ENCODE measurements around the gene FSTL4.
A peak's percentile ranks its signal among the peaks of the same experiment; 100 is the strongest.
"Not testable (repeated sequence)": the region's sequence is repeated elsewhere in the genome, so short reads cannot be mapped to it uniquely, and the experiment has no call there.

The FSTL4 gene

GRCh38 chr5:133552925-133553525 is 59.3 kb downstream of the FSTL4 start:
- DNase-seq (ENCODE audit: low spot score) = peak; percentile 75

- no peak for DNase-seq (ENCODE audit: low spot score)
These were observed 65.8 kb downstream of the FSTL4 start for GRCh38 chr5:133546500-133546899.

GRCh38 chr5:133544346-133544745 is 68.0 kb downstream of the FSTL4 start:
- DNase-seq (ENCODE audit: low spot score) = no peak

- no peak for DNase-seq (ENCODE audit: low spot score)
These were observed 72.5 kb downstream of the FSTL4 start for GRCh38 chr5:133539818-133540217.

- no peak for DNase-seq (ENCODE audit: low spot score)
These were observed 73.6 kb downstream of the FSTL4 start for GRCh38 chr5:133538718-133539117.

- DNase-seq (ENCODE audit: low spot score) = not testable (repeated sequence)
These were observed 77.0 kb downstream of the FSTL4 start for GRCh38 chr5:133535241-133535929.

GRCh38 chr5:133534566-133534965 is 77.8 kb downstream of the FSTL4 start:
- no peak for DNase-seq (ENCODE audit: low spot score)

- no peak for DNase-seq (ENCODE audit: low spot score)
These were observed 78.8 kb downstream of the FSTL4 start for GRCh38 chr5:133533541-133533940.

GRCh38 chr5:133531594-133531993 is 80.7 kb downstream of the FSTL4 start:
- peak; percentile 42 for DNase-seq (ENCODE audit: low spot score)

- no peak for DNase-seq (ENCODE audit: low spot score)
These were observed 81.2 kb downstream of the FSTL4 start for GRCh38 chr5:133531178-133531577.

GRCh38 chr5:133530270-133530669 is 82.1 kb downstream of the FSTL4 start:
- DNase-seq (ENCODE audit: low spot score) = no peak

- DNase-seq (ENCODE audit: low spot score) = no peak
These were observed 83.5 kb downstream of the FSTL4 start for GRCh38 chr5:133528841-133529240.

GRCh38 chr5:133527311-133527710 is 85.0 kb downstream of the FSTL4 start:
- no peak for DNase-seq (ENCODE audit: low spot score)

- DNase-seq (ENCODE audit: low spot score) = no peak
These were observed 86.0 kb downstream of the FSTL4 start for GRCh38 chr5:133526368-133526767.

- DNase-seq (ENCODE audit: low spot score) = no peak
These were observed 87.2 kb downstream of the FSTL4 start for GRCh38 chr5:133525126-133525525.

GRCh38 chr5:133524666-133525065 is 87.7 kb downstream of the FSTL4 start:
- DNase-seq (ENCODE audit: low spot score) = no peak

GRCh38 chr5:133523961-133524586 is 88.3 kb downstream of the FSTL4 start:
- no peak for DNase-seq (ENCODE audit: low spot score)

- DNase-seq (ENCODE audit: low spot score) = no peak
These were observed 89.2 kb downstream of the FSTL4 start for GRCh38 chr5:133523013-133523658.

GRCh38 chr5:133521801-133522200 is 90.5 kb downstream of the FSTL4 start:
- DNase-seq (ENCODE audit: low spot score) = no peak

- no peak for DNase-seq (ENCODE audit: low spot score)
These were observed 91.2 kb downstream of the FSTL4 start for GRCh38 chr5:133520991-133521706.

GRCh38 chr5:133520062-133520461 is 92.3 kb downstream of the FSTL4 start:
- DNase-seq (ENCODE audit: low spot score) = no peak

- DNase-seq (ENCODE audit: low spot score) = no peak
These were observed 93.2 kb downstream of the FSTL4 start for GRCh38 chr5:133519191-133519590.
